ENCODE results near the gene POLR3K.
A peak's percentile ranks its signal among the peaks of the same experiment; 100 is the strongest.
"Not testable (repeated sequence)": the region's sequence is repeated elsewhere in the genome, so short reads cannot be mapped to it uniquely, and the experiment has no call there.

Gene POLR3K

DNA sequence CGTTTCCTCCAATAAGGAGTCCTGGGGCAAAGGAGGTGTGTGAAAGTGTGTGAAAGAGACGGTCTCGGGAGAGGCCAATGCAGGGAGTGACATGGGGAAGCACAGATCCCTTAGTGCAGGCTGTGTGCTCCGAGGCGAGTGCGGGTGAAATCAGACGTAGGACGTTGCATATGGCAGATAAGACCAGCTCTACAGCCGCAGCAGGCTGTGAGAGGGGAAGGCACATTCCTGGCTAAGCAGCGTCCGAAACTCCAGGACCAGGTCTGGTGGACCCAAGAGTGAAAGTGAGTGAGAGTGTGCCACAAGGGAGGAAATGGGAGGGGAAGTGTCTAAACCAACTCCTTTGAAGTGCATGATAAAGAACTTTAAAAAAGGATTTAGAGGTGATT lies 11.3 kb downstream of the POLR3K start:
- H3K4me3 ChIP-seq (ENCODE audit: low read depth, low read length): no peak overlapping the region
- no peak for DNase-seq (ENCODE audit: low read depth)
- TF ChIP-seq, protein P1, sequence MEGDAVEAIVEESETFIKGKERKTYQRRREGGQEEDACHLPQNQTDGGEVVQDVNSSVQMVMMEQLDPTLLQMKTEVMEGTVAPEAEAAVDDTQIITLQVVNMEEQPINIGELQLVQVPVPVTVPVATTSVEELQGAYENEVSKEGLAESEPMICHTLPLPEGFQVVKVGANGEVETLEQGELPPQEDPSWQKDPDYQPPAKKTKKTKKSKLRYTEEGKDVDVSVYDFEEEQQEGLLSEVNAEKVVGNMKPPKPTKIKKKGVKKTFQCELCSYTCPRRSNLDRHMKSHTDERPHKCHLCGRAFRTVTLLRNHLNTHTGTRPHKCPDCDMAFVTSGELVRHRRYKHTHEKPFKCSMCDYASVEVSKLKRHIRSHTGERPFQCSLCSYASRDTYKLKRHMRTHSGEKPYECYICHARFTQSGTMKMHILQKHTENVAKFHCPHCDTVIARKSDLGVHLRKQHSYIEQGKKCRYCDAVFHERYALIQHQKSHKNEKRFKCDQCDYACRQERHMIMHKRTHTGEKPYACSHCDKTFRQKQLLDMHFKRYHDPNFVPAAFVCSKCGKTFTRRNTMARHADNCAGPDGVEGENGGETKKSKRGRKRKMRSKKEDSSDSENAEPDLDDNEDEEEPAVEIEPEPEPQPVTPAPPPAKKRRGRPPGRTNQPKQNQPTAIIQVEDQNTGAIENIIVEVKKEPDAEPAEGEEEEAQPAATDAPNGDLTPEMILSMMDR (IDR thresholded peaks at IDR 0.05; ENCODE audit: insufficient read depth, low read depth, low read length, missing control alignments): no peak

DNA sequence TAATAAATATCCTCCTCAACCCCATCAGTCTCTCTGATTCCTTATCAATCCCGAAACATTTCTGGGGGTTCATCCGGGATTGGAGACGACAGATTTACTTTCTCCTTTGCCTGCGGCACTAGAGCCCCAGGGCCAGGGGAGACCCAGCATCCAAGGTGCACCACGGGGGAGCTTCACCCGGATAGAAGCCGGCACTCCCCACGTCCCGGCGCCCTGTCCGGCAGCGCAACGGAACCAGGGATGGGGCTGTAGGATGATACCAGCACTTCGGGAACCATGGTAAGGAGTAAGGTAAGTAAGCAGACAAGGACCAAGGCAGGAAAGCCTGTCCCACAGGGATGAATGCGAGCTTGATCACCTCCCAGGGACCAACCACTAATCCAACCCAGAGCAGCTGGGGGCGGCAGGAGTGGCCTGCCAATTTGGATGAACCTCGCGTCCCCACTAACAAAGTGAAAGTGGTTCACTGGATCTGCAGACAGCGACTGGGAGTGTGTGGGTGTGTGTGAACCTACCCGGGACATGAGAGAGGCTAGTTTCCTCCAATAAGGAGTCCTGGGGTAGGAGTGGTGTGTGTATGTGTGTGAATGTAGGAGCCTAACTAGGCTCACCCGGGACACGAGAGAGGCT lies 11.9 kb downstream of the POLR3K start:
- DNase-seq (ENCODE audit: low read depth): no peak
- TF ChIP-seq, protein P1 (IDR thresholded peaks at IDR 0.05; ENCODE audit: insufficient read depth, low read depth, low read length, missing control alignments): no peak
- H3K4me3 ChIP-seq (ENCODE audit: low read depth, low read length): no peak overlapping the region

DNA sequence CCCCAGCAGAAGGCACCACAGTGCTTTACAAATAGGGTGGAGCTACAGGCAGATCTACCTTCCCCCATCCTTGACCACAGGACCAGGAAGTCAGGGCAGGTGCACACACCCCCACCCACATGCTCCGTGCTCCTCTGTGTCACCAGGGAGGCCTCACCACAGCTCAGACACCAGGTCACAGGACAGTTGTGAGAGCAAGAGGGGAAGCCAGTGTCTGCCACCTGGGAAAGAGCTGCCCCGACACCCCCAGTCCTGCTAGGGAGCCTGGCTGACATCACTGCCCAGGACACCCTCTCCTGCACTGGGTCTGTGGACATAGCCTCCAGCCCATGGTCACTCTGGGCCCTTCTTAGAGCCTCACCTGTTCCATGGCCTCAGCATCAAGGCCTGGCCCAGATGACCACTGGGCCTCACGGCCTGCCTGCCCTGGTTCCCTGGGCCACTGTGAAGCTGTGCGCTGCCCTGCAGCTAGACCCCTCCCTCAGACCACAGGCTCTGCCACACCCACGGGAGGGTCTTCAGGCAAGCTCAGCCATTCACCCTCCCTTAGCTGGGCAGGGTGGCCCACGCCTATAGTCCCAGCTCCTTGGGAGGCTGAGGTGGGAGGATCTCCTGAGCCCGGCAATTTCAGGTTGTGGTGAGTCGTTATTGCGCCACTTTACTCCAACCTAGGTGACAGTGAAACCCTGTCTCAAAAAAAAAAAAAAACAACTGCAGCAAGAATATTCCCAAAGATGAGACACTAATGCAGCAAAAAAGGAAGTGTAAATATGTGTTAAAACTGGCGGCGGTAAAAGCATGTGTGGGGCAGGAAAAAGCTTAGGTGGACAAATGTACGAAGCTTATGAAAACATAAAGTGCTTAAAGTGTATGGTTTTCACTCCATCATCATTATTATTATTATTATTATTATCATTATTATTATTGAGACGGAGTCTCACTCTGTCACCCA lies 14.2 kb downstream of the POLR3K start:
- no peak overlapping the region for H3K4me3 ChIP-seq (ENCODE audit: low read depth, low read length)
- TF ChIP-seq, protein P1 (IDR thresholded peaks at IDR 0.05; ENCODE audit: insufficient read depth, low read depth, low read length, missing control alignments): no peak
- peak; percentile 81 for DNase-seq (ENCODE audit: low read depth)

DNA sequence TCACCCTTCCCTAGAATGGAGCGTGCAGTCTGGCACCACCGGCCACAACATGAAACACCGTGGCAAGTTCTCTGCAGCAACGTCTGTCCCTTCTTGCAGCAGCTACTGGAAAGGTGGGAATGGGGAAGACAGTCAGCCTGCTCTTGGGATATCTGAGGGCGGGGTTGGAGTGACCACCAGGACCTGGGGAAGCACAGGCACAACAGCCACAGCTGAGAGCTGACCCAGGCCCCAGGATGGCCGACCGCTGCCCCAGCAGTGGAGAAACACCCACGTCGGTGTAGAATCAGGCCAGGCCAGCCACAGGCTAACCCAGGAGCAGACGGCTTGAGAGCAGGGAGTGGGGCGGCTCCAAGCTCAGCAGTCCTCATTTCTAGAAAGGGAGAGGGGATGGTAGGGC lies 15.2 kb downstream of the POLR3K start:
- DNase-seq (ENCODE audit: low read depth): not testable (repeated sequence)

DNA sequence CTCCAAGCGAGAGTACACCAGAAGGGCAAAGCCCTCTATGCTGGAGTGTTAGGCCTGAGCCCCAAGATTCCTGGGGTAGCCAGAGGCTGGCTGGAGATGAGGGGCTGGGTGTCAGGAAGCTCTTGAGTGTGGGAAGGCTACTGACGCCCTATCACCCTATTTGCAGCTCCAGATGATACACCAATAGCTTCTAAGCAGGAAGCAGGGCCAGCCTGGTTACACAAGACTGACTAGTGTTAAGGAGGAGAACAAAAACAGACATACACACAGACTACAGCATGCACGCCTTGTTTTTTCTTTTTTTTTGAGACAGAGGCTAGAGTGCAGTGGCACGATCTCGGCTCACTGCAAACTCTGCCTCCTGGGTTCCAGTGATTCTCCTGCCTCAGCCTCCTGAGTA lies 15.9 kb downstream of the POLR3K start:
- TF ChIP-seq, protein P1 (IDR thresholded peaks at IDR 0.05; ENCODE audit: insufficient read depth, low read depth, low read length, missing control alignments): no peak
- DNase-seq (ENCODE audit: low read depth): no peak
- H3K4me3 ChIP-seq (ENCODE audit: low read depth, low read length): no peak overlapping the region

More for the DNA sequence above, 15.2 kb downstream of the POLR3K start:
- H3K4me3 ChIP-seq (ENCODE audit: low read depth, low read length): not testable (repeated sequence)

DNA sequence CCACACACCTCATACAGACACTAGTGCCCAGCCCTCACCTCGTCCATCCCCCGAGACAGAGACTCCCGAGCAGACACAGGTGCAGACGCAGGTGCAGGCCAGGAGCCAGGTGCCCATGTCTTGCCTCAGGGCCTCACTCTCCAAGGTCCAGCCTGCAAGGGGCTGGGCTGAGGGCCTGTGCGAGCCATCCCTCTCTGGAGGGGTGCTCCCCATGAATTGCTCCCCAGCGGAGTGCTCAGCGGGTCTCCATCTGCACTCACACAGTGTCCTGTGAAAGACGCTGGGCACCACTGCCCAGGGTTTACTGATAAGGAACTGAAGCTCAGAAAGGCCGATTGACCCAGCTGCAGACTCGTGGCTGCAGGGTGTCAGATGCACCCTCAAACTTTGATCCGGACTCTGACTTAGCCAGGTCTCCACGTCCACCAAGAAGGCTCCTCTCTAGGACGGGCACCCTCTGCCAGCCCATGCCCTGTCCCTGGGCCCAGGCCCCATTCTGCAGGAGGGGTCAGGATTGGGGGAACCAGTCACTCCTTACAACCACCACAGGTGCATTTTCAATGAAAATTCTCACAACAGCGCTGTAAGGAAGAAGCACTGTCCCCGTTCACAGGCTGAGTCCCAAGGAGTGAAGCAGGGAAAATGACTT lies 16.9 kb downstream of the POLR3K start:
- H3K4me3 ChIP-seq (ENCODE audit: low read depth, low read length): no peak overlapping the region
- no peak for DNase-seq (ENCODE audit: low read depth)
- TF ChIP-seq, protein P1 (IDR thresholded peaks at IDR 0.05; ENCODE audit: insufficient read depth, low read depth, low read length, missing control alignments): no peak

DNA sequence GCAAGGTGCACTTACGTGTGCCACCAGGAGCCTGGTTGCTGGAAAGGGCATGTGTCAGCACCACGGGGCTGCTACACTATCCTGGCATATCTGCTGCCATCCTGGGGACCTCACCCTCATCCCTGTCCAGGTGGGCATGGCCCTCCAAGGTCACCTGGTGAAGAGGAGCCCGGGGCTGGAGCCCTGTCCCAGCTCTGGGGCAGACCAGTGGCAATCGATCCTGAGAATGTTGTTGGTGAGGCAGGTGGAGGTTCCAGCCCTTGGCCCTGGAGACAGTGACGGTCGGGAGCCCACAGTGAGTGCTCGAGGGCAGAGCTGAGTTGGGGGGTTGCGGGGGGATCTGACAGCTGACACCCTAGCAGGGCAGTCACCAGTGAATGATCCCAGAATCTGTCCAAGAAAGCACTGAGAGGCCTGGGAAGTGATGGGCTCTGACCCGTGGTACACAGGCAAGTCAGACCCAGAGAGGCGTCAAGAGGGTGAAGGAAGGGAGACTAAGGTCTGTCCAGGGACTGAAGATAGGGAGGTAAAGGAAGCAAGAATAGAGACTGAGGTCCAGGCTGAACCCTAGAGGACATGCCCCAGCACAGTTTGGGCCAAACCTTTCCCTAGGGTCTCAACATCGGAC lies 17.6 kb downstream of the POLR3K start:
- DNase-seq (ENCODE audit: low read depth): no peak
- TF ChIP-seq, protein P1 (IDR thresholded peaks at IDR 0.05; ENCODE audit: insufficient read depth, low read depth, low read length, missing control alignments): no peak
- H3K4me3 ChIP-seq (ENCODE audit: low read depth, low read length): no peak overlapping the region

Data from GM12865 (cell line).